ENCODE measurements around the gene PAX6. TPM values are rescaled to one million over a fixed set of nuclear protein-coding genes. Genes with fewer than 3 reads are reported as not detected.

Gene PAX6
- total and polyA plus RNA-seq, 9 of the 15 experiments (the other 6 are each of a cell fraction or from before 2014, with no cell fraction given), result 1.5 to 10.9 (median 5.3) TPM

GRCh38 chr11:31810779-31811647 is at the start of gene PAX6 (continued):
- TF ChIP-seq XRCC4 (IDR thresholded peaks at IDR 0.05; ENCODE audit: extremely low read depth, insufficient read depth, insufficient read length), result no peak
- no peak for TF ChIP-seq ZBTB8A (IDR thresholded peaks at IDR 0.05; ENCODE audit: partially characterized antibody)
- no peak for TF ChIP-seq ZNF764 (CRISPR knock-in tag; IDR thresholded peaks at IDR 0.05; ENCODE audit: low read depth)
- TF ChIP-seq ARNT (IDR thresholded peaks at IDR 0.05), result no peak
- TF ChIP-seq KLF13 (tag; IDR thresholded peaks at IDR 0.05; ENCODE audit: borderline replicate concordance, low read depth), result no peak
- peak; percentile 50; the same call in 1 of the 2 replicates for TF ChIP-seq SOX6 (IDR thresholded peaks at IDR 0.05)
- TF ChIP-seq BDP1 (IDR thresholded peaks at IDR 0.05; ENCODE audit: insufficient read depth, insufficient read length), result no peak
- TF ChIP-seq ZC3H11A (IDR thresholded peaks at IDR 0.05; ENCODE audit: low read depth, low read length), result no peak
- no peak for TF ChIP-seq HMG20B (CRISPR knock-in tag; IDR thresholded peaks at IDR 0.05)
- TF ChIP-seq, protein P1, sequence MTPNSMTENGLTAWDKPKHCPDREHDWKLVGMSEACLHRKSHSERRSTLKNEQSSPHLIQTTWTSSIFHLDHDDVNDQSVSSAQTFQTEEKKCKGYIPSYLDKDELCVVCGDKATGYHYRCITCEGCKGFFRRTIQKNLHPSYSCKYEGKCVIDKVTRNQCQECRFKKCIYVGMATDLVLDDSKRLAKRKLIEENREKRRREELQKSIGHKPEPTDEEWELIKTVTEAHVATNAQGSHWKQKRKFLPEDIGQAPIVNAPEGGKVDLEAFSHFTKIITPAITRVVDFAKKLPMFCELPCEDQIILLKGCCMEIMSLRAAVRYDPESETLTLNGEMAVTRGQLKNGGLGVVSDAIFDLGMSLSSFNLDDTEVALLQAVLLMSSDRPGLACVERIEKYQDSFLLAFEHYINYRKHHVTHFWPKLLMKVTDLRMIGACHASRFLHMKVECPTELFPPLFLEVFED (CRISPR knock-in tag; conservative IDR thresholded peaks at IDR 0.05), result no peak
- TF ChIP-seq, protein P2, sequence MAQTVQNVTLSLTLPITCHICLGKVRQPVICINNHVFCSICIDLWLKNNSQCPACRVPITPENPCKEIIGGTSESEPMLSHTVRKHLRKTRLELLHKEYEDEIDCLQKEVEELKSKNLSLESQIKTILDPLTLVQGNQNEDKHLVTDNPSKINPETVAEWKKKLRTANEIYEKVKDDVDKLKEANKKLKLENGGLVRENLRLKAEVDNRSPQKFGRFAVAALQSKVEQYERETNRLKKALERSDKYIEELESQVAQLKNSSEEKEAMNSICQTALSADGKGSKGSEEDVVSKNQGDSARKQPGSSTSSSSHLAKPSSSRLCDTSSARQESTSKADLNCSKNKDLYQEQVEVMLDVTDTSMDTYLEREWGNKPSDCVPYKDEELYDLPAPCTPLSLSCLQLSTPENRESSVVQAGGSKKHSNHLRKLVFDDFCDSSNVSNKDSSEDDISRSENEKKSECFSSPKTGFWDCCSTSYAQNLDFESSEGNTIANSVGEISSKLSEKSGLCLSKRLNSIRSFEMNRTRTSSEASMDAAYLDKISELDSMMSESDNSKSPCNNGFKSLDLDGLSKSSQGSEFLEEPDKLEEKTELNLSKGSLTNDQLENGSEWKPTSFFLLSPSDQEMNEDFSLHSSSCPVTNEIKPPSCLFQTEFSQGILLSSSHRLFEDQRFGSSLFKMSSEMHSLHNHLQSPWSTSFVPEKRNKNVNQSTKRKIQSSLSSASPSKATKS (CRISPR knock-in tag; IDR thresholded peaks at IDR 0.05), result no peak
- TF ChIP-seq, protein P3, sequence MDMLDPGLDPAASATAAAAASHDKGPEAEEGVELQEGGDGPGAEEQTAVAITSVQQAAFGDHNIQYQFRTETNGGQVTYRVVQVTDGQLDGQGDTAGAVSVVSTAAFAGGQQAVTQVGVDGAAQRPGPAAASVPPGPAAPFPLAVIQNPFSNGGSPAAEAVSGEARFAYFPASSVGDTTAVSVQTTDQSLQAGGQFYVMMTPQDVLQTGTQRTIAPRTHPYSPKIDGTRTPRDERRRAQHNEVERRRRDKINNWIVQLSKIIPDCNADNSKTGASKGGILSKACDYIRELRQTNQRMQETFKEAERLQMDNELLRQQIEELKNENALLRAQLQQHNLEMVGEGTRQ (CRISPR knock-in tag; IDR thresholded peaks at IDR 0.05), result no peak
- no peak for TF ChIP-seq MBD1 (CRISPR knock-in tag; IDR thresholded peaks at IDR 0.05)
- TF ChIP-seq RFX1 (IDR thresholded peaks at IDR 0.05), result no peak
- TF ChIP-seq CUX1 (CRISPR knock-in tag; IDR thresholded peaks at IDR 0.05), result no peak
- TF ChIP-seq ZNF347 (CRISPR knock-in tag; IDR thresholded peaks at IDR 0.05; ENCODE audit: low read depth), result no peak

Measured in K562 (cell line).